Stomach (tissue), 9 donors: ENCODE data around the gene UNC45A. TPM values are rescaled to one million over a fixed set of nuclear protein-coding genes. Genes with fewer than 3 reads are reported as not detected.
"Not testable (repeated sequence)": the region's sequence is repeated elsewhere in the genome, so short reads cannot be mapped to it uniquely, and the experiment has no call there.

Experiments
- DNase-seq, 2 donors: peaks; one replicate each; pipeline versions ENCODE4 v3.0.0 to v3.0.0-alpha.2; 2013 to 2019
- H3K27ac ChIP-seq, 5 donors: fragments of 200-600 bp in 4 of 5; sonication (generic) in 4 of 5; one replicate each; pipeline ENCODE4 v1.5.1; 2013 to 2019; ENCODE audit warnings: mild to moderate bottlenecking in 1 of 5, moderate library complexity in 1 of 5
- H3K27me3 ChIP-seq, 3 donors: fragments of 200-600 bp; sonication (generic); one replicate each; pipeline ENCODE4 v1.5.1; 2017 to 2019; ENCODE audit warnings: mixed run types in 1 of 3
- H3K36me3 ChIP-seq, 4 donors: fragments of 200-600 bp; sonication (generic); 1 replicate in 3 of 4; 2 replicates in 1 of 4; pipeline ENCODE4 v1.5.1; 2016 to 2019
- H3K4me1 ChIP-seq, 4 donors: fragments of 200-600 bp; sonication (generic); one replicate each; pipeline ENCODE4 v1.5.1; 2016 to 2019
- H3K4me3 ChIP-seq, 4 donors: fragments of 200-600 bp; sonication (generic) in 3 of 4; one replicate each; pipeline ENCODE4 v1.5.1; 2016 to 2019; ENCODE audit warnings: mild to moderate bottlenecking in 1 of 4
- H3K9me3 ChIP-seq, 4 donors: fragments of 200-600 bp; sonication (generic); one replicate each; pipeline ENCODE4 v1.5.1; 2016 to 2019
- EP300 ChIP-seq: sonication (generic); formaldehyde crosslinking; IDR thresholded peaks from one replicate; pipeline ENCODE4 v1.6.1; 2017; ENCODE audit warnings: antibody characterized with exemption
- POLR2A ChIP-seq, 4 donors: fragments of 450-650 bp; IDR thresholded peaks; one replicate each; pipeline ENCODE4 v1.6.1; 2016; ENCODE audit warnings: antibody characterized with exemption in 4 of 4, control low read depth in 2 of 4, mild to moderate bottlenecking in 1 of 4, moderate library complexity in 1 of 4
- POLR2AphosphoS5 ChIP-seq, 3 donors: sonication (generic); formaldehyde crosslinking; IDR thresholded peaks; one replicate each; pipeline ENCODE4 v1.6.1; 2016; ENCODE audit warnings: antibody characterized with exemption in 3 of 3
- WGBS, 5 donors: extraction: QIAGEN DNeasy Blood & Tissue Kit in 3 of 5; methylation state at CpG; one replicate each; pipeline versions ENCODE4 v1.1.5 to v1.1.7; 2013 to 2018; 5-methylcytosine and 5-hydroxymethylcytosine counted together
- intact Hi-C: fragments of 100-400 bp; cut with DNase I; formaldehyde crosslinking; loops from one replicate; pipeline ENCODE4 v1.15.1; 2023; ENCODE audit warnings: low total_unique reads
- polyA plus RNA-seq, 3 donors: library from polyadenylated mRNA; stranded (reverse); fragments of 200-250 nt; gene quantifications; one replicate each; pipeline ENCODE4 v1.2.3, GENCODE V29; 2013
- total RNA-seq, 5 donors: library from RNA; depleted of rRNA; stranded (reverse); fragments of >200 nt; gene quantifications; one replicate each; pipeline versions ENCODE4 v1.1.0 to v1.2.3, GENCODE V29; 2014 to 2016
- TF ChIP-seq, protein P1 (sequence below), 7 experiments: fragments of 450-650 bp in 4 of 7; fragments of 200-600 bp in 3 of 7; sonication (generic) in 3 of 7; IDR thresholded peaks; one replicate each; pipeline ENCODE4 v1.5.1; 2016 to 2019; ENCODE audit warnings: antibody characterized with exemption in 7 of 7, control low read depth in 2 of 7, mild to moderate bottlenecking in 1 of 7
- donor health status: healthy with polysubstance abuse.
- donor health status: Bipolar disorder and iron deficiency.
- donor health status: healthy.

Gene UNC45A
- total and polyA plus RNA-seq, 8 donors = 28.0 to 63.8 (median 43.0) TPM

DNA sequence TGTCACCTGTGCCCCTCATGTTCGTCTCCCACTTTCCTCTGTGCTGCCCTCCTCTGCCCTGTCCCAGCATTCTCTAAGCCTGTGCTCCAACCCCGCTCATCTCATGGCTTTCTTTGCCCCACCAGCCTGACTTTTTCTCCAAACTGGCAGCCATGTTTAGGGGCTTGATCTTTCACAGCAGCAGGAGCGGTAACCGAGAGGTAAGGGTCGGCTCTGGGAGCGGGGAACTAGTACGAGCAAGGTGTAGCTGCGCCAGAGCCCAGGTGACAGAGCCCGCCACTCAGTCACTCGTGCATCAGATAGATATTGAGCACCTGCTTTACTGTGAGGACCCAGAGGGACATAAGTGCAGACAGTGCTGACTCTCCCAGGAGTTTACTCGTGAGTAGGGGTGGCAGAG, 18.6 kb upstream of the UNC45A start:
- WGBS, 5 donors = 86 to 92% (median 89%) methylated on average over 11 of the region's 11 CpGs
- H3K9me3 ChIP-seq = no peaks in the 10 kb centered on the region
- H3K4me1 ChIP-seq = no peaks in the 10 kb centered on the region
- peaks cover 85 to 100% (median 100%) of the 10 kb centered on the region in 4 donors for H3K36me3 ChIP-seq
- TF ChIP-seq EP300 (no peak), POLR2A (IDR thresholded peaks at IDR 0.05) (no peak)
- intact Hi-C loops = no loop called here
- no peaks in the 10 kb centered on the region for H3K27me3 ChIP-seq
- DNase-seq = no peak
- peak overlapping the region in 3 of 5 donors; percentile 5 to 67 (median 66) for H3K27ac ChIP-seq
- peak overlapping the region in 1 of 4 donors; percentile 18 for H3K4me3 ChIP-seq

DNA sequence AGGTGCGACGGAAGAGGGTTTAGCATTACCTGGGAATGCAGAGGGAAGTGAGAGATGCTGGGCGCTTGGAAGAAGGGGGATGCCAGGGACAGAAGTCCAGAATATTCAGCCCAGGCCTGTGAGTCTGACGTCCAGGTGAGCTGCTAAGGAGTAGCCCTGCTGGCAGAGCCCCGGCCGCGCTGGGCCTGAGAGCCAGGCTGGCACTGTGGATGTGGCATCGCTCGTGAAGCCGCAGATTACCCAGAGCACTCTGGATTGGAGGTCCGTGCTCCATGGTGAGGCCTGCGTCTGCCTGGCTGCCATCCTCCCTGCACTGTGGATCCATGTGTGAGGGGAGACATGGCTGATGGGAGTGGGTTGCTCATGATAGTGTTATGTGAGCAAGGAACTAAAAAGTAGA, 17.5 kb upstream of the UNC45A start:
- Histone ChIP-seq H3K27ac (no peak overlapping the region), H3K9me3 (no peaks in the 10 kb centered on the region), H3K4me1 (no peaks in the 10 kb centered on the region), H3K4me3 (no peak overlapping the region), H3K36me3 (peaks cover 77 to 100% (median 96%) of the 10 kb centered on the region in 4 donors), H3K27me3 (no peaks in the 10 kb centered on the region)
- 91 to 97% (median 94%) methylated on average over 12 of the region's 12 CpGs for WGBS, 5 donors
- intact Hi-C loops = no loop called here
- no peak for DNase-seq
- TF ChIP-seq, protein P1, sequence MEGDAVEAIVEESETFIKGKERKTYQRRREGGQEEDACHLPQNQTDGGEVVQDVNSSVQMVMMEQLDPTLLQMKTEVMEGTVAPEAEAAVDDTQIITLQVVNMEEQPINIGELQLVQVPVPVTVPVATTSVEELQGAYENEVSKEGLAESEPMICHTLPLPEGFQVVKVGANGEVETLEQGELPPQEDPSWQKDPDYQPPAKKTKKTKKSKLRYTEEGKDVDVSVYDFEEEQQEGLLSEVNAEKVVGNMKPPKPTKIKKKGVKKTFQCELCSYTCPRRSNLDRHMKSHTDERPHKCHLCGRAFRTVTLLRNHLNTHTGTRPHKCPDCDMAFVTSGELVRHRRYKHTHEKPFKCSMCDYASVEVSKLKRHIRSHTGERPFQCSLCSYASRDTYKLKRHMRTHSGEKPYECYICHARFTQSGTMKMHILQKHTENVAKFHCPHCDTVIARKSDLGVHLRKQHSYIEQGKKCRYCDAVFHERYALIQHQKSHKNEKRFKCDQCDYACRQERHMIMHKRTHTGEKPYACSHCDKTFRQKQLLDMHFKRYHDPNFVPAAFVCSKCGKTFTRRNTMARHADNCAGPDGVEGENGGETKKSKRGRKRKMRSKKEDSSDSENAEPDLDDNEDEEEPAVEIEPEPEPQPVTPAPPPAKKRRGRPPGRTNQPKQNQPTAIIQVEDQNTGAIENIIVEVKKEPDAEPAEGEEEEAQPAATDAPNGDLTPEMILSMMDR (IDR thresholded peaks at IDR 0.05) = no peak
- TF ChIP-seq POLR2AphosphoS5 (IDR thresholded peaks at IDR 0.05) (no peak), EP300 (no peak), POLR2A (IDR thresholded peaks at IDR 0.05) (no peak)

DNA sequence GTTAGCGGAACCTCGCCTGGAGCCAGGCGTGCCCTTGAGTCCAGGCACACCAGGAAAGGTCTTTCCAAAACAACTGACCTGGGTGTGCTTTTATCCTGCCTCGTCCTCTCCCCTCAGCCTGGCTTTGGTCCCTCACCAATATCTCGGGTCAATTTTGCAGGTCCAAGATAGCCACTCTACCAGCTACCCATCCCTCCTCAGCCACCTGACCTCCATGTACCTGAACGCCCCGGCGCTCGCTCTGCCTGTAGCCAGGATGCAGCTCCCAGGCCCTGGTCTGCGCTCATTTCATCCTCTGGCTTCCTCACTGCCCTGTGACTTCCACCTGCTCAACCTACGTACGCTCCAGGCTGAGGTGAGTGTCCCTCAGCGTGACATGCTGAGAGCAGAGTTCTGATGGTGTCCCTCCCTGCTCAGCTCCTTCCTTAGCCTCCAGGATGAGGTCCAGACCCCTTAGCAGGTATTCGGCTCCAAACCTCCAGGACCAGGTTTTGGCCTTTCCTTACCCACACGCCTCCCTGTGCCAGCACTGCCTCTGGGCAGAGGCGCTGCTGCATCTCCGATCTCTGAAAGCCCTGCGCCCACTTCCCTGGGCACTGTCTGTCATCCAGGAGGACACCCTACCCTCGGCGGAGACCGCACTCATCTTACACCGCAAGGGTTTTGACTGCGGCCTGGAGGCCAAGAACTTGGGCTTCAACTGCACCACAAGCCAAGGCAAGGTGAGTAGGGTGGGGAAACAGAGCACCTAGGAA, 16.9 kb upstream of the UNC45A start:
- Histone ChIP-seq H3K27me3 (no peaks in the 10 kb centered on the region), H3K4me1 (no peaks in the 10 kb centered on the region), H3K4me3 (no peak overlapping the region), H3K36me3 (peaks cover 70 to 94% (median 90%) of the 10 kb centered on the region in 4 donors), H3K9me3 (no peaks in the 10 kb centered on the region), H3K27ac (no peak overlapping the region)
- TF ChIP-seq EP300 (no peak), POLR2AphosphoS5 (IDR thresholded peaks at IDR 0.05) (no peak), POLR2A (IDR thresholded peaks at IDR 0.05) (no peak)
- TF ChIP-seq, protein P1 (IDR thresholded peaks at IDR 0.05) = no peak
- intact Hi-C loops = no loop called here
- WGBS, 5 donors = 94 to 97% (median 96%) methylated on average over 23 of the region's 23 CpGs
- DNase-seq = no peak

DNA sequence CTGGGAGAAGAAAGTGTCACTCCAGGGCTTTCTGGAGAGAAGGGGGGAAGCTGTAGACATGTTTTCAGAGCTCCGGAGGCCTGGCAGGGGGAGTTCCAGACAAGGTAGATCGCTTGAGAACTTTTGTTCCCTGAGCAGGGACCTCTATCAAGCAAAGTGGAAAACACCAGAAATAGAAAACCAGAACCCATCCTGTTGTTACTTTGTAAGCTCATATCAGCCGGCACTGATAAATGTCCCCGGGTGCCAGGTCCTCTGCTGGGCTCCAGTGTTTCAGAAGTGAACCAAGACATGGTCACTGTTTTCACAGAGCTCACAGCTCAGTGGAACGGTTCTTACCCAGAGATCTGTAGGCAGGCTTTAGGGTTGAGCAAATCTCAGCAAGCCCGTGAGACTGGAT, 16.2 kb upstream of the UNC45A start:
- TF ChIP-seq EP300 (no peak), POLR2A (IDR thresholded peaks at IDR 0.05) (no peak), POLR2AphosphoS5 (IDR thresholded peaks at IDR 0.05) (no peak)
- TF ChIP-seq, protein P1 (IDR thresholded peaks at IDR 0.05) = no peak
- no peak for DNase-seq
- no peaks in the 10 kb centered on the region for H3K9me3 ChIP-seq
- no peak overlapping the region for H3K4me3 ChIP-seq
- H3K36me3 ChIP-seq = peaks cover 64 to 88% (median 83%) of the 10 kb centered on the region in 4 donors
- intact Hi-C loops = no loop called here
- no peaks in the 10 kb centered on the region for H3K4me1 ChIP-seq
- no peaks in the 10 kb centered on the region for H3K27me3 ChIP-seq
- no peak overlapping the region for H3K27ac ChIP-seq
- 81 to 90% (median 86%) methylated on average over 5 to 6 of the region's 6 CpGs for WGBS, 5 donors

DNA sequence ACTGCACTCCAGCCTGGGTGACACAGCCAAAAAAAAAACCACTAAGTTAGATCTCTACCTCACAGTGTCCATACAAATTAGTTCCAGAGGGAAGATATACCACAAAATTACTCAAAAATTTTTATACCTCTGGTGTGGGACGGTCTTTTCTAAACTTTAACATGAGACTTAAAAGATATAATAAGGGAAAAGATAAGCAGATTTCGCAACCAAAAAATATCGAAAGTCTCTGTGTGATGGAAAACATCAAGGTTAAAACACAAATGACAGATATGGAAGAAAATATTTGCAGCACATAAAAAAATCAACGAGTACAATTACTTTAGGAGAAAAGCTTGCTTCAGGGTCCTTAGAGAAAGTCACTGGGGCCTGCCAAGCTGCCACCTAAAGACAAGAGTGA, 13.2 kb upstream of the UNC45A start:
- Histone ChIP-seq H3K4me1 (no peaks in the 10 kb centered on the region), H3K27ac (no peak overlapping the region), H3K9me3 (no peaks in the 10 kb centered on the region), H3K4me3 (no peak overlapping the region), H3K36me3 (peaks cover 45 to 57% (median 53%) of the 10 kb centered on the region in 4 donors), H3K27me3 (no peaks in the 10 kb centered on the region)
- no peak for DNase-seq
- intact Hi-C loops = no loop called here
- 78 to 87% (median 79%) methylated on average over 4 of the region's 4 CpGs for WGBS, 5 donors
- TF ChIP-seq POLR2AphosphoS5 (IDR thresholded peaks at IDR 0.05) (no peak), EP300 (no peak), POLR2A (IDR thresholded peaks at IDR 0.05) (no peak)
- TF ChIP-seq, protein P1 (IDR thresholded peaks at IDR 0.05) = no peak

DNA sequence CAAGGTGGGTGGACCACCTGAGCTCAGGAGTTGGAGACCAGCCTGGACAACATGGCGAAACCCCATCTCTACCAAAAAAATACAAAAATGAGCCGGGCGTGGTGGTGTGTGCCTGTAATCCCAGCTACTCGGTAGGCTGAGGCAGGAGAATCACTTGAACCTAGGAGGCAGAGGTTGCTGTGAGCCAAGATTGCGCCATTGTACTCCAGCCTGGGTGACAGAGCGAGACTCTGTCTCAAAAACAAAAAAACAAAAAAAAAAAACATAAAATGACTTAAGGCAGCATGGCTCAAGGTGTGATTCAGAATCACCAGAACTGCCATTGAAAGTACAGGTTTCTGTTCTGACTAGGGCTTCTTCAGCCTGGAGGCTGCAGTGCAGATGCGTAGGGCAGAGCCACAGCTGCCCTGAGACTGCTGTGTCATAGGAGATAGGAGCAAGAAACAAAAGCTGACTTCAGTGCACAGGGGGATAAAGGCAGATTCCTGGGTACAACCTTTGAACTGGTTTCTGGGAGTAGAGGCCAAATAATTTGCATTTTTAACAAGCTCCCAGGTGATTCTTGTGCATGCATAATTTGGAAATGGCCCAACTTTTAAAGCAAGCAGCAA, 12.3 kb upstream of the UNC45A start:
- H3K4me3 ChIP-seq, H3K27ac ChIP-seq, H3K9me3 ChIP-seq, H3K27me3 ChIP-seq, H3K4me1 ChIP-seq, DNase-seq, intact Hi-C loops: not testable (repeated sequence)
- 86 to 95% (median 92%) methylated on average over 7 of the region's 7 CpGs for WGBS, 5 donors
- H3K36me3 ChIP-seq = peaks cover 37 to 48% (median 43%) of the 10 kb centered on the region in 4 donors
